ENCODE data around the gene KIF3A. TPM values are rescaled to one million over a fixed set of nuclear protein-coding genes. Genes with fewer than 3 reads are reported as not detected.

The KIF3A gene
- total RNA-seq, 1 donor from 2014 or later = 27.6 TPM

DNA sequence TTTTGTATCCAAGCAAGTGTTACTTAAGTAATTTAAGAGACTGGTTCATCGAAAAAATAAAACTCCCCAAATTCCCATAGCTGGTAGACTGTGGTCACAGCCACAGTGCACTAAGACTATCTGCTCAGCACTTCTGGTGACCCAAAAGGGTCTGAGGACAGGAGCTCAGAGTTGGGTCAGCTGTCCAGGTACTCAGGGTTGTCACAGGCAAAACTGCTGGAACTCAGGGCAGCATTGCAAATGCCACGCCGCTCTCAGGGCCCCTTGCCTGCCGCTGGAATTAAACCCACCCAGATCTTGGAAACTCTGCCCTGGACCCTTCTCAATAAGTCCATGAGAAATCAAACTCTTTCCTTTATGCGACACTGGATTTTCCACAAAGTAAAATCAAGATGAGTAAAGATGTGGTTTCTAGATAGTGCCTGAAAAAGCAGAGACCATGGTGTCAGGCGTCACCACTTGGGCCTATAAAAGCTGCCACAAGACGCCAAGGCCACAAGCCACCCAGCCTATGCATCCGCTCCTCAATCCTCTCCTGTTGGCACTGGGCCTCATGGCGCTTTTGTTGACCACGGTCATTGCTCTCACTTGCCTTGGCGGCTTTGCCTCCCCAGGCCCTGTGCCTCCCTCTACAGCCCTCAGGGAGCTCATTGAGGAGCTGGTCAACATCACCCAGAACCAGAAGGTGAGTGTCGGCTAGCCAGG lies 79.5 kb downstream of the KIF3A start, which contains the start of gene IL13:
Gene IL13, plus strand, starts transcription at position 498 of the 705 bp plus-strand sequence. Its CDS starts 14 bp downstream, at position 512.
- Histone ChIP-seq H3K36me3 (no peaks in the 10 kb centered on the region), H4K20me1 (ENCODE audit: low read depth) (no peaks in the 10 kb centered on the region), H3K9ac (no peak within 1 kb of the TSS), H3K4me1 (peaks cover 10% of the 10 kb centered on the region), H3K4me3 (no peak within 1 kb of the TSS), H3K9me3 (ENCODE audit: low read depth) (no peaks in the 10 kb centered on the region), H3K4me2 (no peak within 1 kb of the TSS), H3K79me2 (ENCODE audit: low read depth) (no peaks in the 10 kb centered on the region), H3F3A (ENCODE audit: low read depth) (no peaks in the 10 kb centered on the region), H3K27ac (no peak within 1 kb of the TSS), H2AFZ (replicated peaks) (no peak within 1 kb of the TSS), H3K27me3 (peaks cover 46% of the 10 kb centered on the region)
- DNase-seq (ENCODE audit: low spot score) = no peak
- TF ChIP-seq, protein P1, sequence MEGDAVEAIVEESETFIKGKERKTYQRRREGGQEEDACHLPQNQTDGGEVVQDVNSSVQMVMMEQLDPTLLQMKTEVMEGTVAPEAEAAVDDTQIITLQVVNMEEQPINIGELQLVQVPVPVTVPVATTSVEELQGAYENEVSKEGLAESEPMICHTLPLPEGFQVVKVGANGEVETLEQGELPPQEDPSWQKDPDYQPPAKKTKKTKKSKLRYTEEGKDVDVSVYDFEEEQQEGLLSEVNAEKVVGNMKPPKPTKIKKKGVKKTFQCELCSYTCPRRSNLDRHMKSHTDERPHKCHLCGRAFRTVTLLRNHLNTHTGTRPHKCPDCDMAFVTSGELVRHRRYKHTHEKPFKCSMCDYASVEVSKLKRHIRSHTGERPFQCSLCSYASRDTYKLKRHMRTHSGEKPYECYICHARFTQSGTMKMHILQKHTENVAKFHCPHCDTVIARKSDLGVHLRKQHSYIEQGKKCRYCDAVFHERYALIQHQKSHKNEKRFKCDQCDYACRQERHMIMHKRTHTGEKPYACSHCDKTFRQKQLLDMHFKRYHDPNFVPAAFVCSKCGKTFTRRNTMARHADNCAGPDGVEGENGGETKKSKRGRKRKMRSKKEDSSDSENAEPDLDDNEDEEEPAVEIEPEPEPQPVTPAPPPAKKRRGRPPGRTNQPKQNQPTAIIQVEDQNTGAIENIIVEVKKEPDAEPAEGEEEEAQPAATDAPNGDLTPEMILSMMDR (IDR thresholded peaks at IDR 0.05) = no peak
- TF ChIP-seq EZH2 (IDR thresholded peaks at IDR 0.05) = no peak
- Mint-ChIP-seq H3K27me3 (ENCODE audit: insufficient read depth, low read depth) (peaks cover 33% of the 10 kb centered on the region), H3K4me1 (peaks cover 6% of the 10 kb centered on the region), H3K36me3 (no peaks in the 10 kb centered on the region), H3K27ac (peak within 1 kb of the TSS; percentile 57), H3K4me3 (peak within 1 kb of the TSS; percentile 16), H3K9me3 (peaks cover 2% of the 10 kb centered on the region)

DNA sequence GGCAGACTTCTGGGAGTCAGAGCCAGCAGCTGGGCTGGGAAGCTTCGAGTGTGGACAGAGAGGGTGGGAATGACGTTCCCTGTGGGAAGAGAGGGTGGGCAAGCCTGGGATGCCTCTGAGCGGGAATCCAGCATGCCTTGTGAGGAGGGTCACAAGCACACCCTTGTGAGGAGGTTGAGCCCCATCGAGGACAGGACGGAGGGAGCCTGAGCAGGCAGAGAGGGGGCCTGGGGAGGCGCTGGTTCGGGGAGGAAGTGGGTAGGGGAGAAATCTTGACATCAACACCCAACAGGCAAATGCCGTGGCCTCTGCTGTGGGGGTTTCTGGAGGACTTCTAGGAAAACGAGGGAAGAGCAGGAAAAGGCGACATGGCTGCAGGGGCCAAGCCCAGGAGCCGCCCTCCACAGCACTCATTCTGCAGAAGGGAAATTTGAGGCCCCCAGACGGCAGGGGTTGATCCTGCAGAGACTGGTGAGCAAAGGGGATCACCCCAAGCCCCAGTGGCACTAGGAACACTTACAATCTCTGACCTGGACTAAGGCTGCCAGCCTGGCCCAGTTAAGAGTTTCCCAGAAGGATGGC lies 80.5 kb downstream of the KIF3A start:
- no peaks in the 10 kb centered on the region for H4K20me1 ChIP-seq (ENCODE audit: low read depth)
- no peaks in the 10 kb centered on the region for H3K36me3 ChIP-seq
- Mint-ChIP-seq H3K27me3 (ENCODE audit: insufficient read depth, low read depth) (peaks cover 33% of the 10 kb centered on the region), H3K9me3 (peaks cover 2% of the 10 kb centered on the region), H3K4me1 (peaks cover 6% of the 10 kb centered on the region), H3K4me3 (no peak overlapping the region), H3K36me3 (no peaks in the 10 kb centered on the region), H3K27ac (no peak overlapping the region)
- H2AFZ ChIP-seq (replicated peaks) = peak overlapping the region; percentile 96
- no peak overlapping the region for H3K9ac ChIP-seq
- no peak for DNase-seq (ENCODE audit: low spot score)
- peaks cover 10% of the 10 kb centered on the region for H3K4me1 ChIP-seq
- H3F3A ChIP-seq (ENCODE audit: low read depth) = no peaks in the 10 kb centered on the region
- TF ChIP-seq, protein P1 (IDR thresholded peaks at IDR 0.05) = no peak
- no peak for TF ChIP-seq EZH2 (IDR thresholded peaks at IDR 0.05)
- TF ChIP-seq EZH2phosphoT487 (IDR thresholded peaks at IDR 0.05) = no peak
- H3K9me3 ChIP-seq (ENCODE audit: low read depth) = no peaks in the 10 kb centered on the region
- no peak overlapping the region for H3K4me3 ChIP-seq
- peaks cover 46% of the 10 kb centered on the region for H3K27me3 ChIP-seq
- H3K27ac ChIP-seq = no peak overlapping the region
- peak overlapping the region; percentile 62 for H3K4me2 ChIP-seq
- H3K79me2 ChIP-seq (ENCODE audit: low read depth) = no peaks in the 10 kb centered on the region

- Histone ChIP-seq H3K4me2 (peak overlapping the region; percentile 62), H2AFZ (replicated peaks) (peak overlapping the region; percentile 96), H3K36me3 (no peaks in the 10 kb centered on the region), H3K79me2 (ENCODE audit: low read depth) (no peaks in the 10 kb centered on the region), H3K4me3 (peak overlapping the region; percentile 31), H3K27ac (no peak overlapping the region), H3K4me1 (peaks cover 10% of the 10 kb centered on the region), H4K20me1 (ENCODE audit: low read depth) (no peaks in the 10 kb centered on the region), H3K9ac (no peak overlapping the region), H3K27me3 (peaks cover 46% of the 10 kb centered on the region), H3K9me3 (ENCODE audit: low read depth) (no peaks in the 10 kb centered on the region), H3F3A (ENCODE audit: low read depth) (no peaks in the 10 kb centered on the region)
- H3K4me1 Mint-ChIP-seq = peaks cover 5% of the 10 kb centered on the region
- H3K4me3 Mint-ChIP-seq = peak overlapping the region; percentile 71
- H3K36me3 Mint-ChIP-seq = no peaks in the 10 kb centered on the region
- peaks cover 33% of the 10 kb centered on the region for H3K27me3 Mint-ChIP-seq (ENCODE audit: insufficient read depth, low read depth)
- H3K27ac Mint-ChIP-seq = no peak overlapping the region
- TF ChIP-seq, protein P1 (IDR thresholded peaks at IDR 0.05) = peak; percentile 28
- peak; percentile 74 for TF ChIP-seq EZH2 (IDR thresholded peaks at IDR 0.05)
- TF ChIP-seq EZH2phosphoT487 (IDR thresholded peaks at IDR 0.05) = peak; percentile 37
- peak; percentile 63 for DNase-seq (ENCODE audit: low spot score)
- H3K9me3 Mint-ChIP-seq = peaks cover 2% of the 10 kb centered on the region
Observed at GRCh38 chr5:132655821-132656773, 81.2 kb downstream of the KIF3A start.
